Muscle layer of colon (tissue), 2 donors: ENCODE data around the gene ZNF800.

Source experiments
- H3K27ac ChIP-seq: one replicate; pipeline ENCODE4 v1.7.0; 2013; ENCODE audit warnings: low read depth, mild to moderate bottlenecking, low read length, moderate library complexity
- H3K27me3 ChIP-seq, 2 donors: one replicate each; pipeline ENCODE4 v1.7.0; 2013; ENCODE audit warnings: low read length in 2 of 2, mild to moderate bottlenecking in 2 of 2; ENCODE audit not compliant: insufficient read depth in 2 of 2, control insufficient read depth in 1 of 2
- H3K36me3 ChIP-seq: one replicate; pipeline ENCODE4 v1.7.0; 2013; ENCODE audit warnings: mild to moderate bottlenecking, low read length; ENCODE audit not compliant: insufficient read depth
- H3K4me1 ChIP-seq: one replicate; pipeline ENCODE4 v1.7.0; 2013; ENCODE audit warnings: mild to moderate bottlenecking, low read length; ENCODE audit not compliant: insufficient read depth
- H3K4me3 ChIP-seq, 2 donors: one replicate each; pipeline ENCODE4 v1.7.0; 2013; ENCODE audit warnings: low read length in 2 of 2, low read depth in 1 of 2, mild to moderate bottlenecking in 1 of 2, moderate library complexity in 1 of 2
- H3K9ac ChIP-seq: one replicate; pipeline ENCODE4 v1.7.0; 2013; ENCODE audit warnings: low read length
- H3K9me3 ChIP-seq: one replicate; pipeline ENCODE4 v1.7.0; 2013; ENCODE audit warnings: mild to moderate bottlenecking, low read length
- donor health status: abdominal sarcoma.
- donor health status: Adenocarcinoma of cecum.

The ZNF800 gene

DNA sequence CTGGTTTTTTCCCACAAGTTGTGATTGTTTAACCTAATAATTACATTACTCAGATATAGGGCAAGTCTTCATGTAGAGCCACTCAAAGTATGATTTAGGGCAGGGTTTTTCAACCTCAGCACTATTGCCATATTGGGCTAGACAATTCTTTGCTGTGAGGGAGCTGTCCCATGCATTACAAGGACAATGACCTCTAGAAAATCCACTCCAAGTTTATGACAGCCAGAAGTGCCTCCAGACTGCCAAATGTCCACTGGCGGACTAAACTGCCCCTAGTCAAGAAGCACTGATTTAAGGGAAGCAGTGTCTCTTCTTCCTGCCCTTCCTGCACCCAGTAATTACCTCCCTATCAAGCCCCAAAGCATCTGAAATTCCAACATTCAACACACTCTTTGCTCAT is 54.4 kb downstream of the ZNF800 start:
- Histone ChIP-seq H3K4me3 (no peak overlapping the region), H3K4me1 (no peaks in the 10 kb centered on the region), H3K27ac (no peak overlapping the region), H3K36me3 (no peaks in the 10 kb centered on the region), H3K27me3 (no peaks in the 10 kb centered on the region), H3K9ac (no peak overlapping the region), H3K9me3 (no peaks in the 10 kb centered on the region)

DNA sequence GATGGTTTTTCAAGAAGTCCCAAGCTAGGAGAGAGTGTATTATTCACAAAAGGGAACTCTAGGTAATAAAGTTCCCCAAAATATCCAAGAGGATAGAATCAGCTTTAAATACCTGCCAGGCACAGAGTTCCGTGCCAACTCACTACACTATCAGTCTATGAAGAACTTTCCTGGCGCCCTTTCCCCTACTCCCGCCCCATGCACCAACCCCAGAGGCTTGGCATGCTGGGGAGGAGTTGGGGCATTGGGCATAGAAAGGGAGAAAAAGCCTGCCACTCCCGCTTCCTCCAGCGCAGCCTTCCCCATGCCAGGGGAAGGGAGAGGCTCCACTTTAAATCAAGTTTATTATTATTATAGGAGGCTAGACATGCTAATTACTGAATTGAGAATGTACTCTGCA is 54.9 kb downstream of the ZNF800 start:
- Histone ChIP-seq H3K9ac (no peak overlapping the region), H3K27ac (no peak overlapping the region), H3K4me3 (no peak overlapping the region), H3K9me3 (no peaks in the 10 kb centered on the region), H3K27me3 (no peaks in the 10 kb centered on the region), H3K4me1 (no peaks in the 10 kb centered on the region), H3K36me3 (no peaks in the 10 kb centered on the region)

DNA sequence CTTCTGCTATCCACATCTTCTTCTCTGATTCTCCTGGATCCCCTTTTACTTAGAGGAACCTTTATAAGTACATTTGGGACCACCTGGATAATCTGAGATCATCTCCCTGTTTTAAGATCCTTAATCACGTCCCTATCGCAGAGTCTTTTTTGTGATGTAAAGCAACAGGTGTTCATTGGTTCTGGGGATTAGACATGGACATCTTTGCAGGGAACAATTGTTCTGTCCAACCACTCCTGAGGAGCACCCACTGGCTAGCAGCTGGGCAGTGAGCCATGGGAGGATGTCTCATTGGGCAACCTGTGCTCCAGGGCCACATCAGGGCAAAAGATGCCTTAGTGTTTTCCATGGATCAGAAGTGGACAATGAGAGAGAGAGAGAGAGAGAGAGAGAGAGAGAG is 56.0 kb downstream of the ZNF800 start:
- no peaks in the 10 kb centered on the region for H3K4me1 ChIP-seq
- H3K9ac ChIP-seq, result no peak overlapping the region
- H3K27me3 ChIP-seq, result no peaks in the 10 kb centered on the region
- H3K4me3 ChIP-seq, result no peak overlapping the region
- no peaks in the 10 kb centered on the region for H3K9me3 ChIP-seq
- no peaks in the 10 kb centered on the region for H3K36me3 ChIP-seq
- H3K27ac ChIP-seq, result no peak overlapping the region

GRCh38 chr7:127332880-127333279 is 59.6 kb downstream of the ZNF800 start:
- Histone ChIP-seq H3K4me3 (no peak overlapping the region), H3K9me3 (no peaks in the 10 kb centered on the region), H3K27me3 (no peaks in the 10 kb centered on the region), H3K27ac (no peak overlapping the region), H3K36me3 (no peaks in the 10 kb centered on the region), H3K4me1 (no peaks in the 10 kb centered on the region), H3K9ac (no peak overlapping the region)

DNA sequence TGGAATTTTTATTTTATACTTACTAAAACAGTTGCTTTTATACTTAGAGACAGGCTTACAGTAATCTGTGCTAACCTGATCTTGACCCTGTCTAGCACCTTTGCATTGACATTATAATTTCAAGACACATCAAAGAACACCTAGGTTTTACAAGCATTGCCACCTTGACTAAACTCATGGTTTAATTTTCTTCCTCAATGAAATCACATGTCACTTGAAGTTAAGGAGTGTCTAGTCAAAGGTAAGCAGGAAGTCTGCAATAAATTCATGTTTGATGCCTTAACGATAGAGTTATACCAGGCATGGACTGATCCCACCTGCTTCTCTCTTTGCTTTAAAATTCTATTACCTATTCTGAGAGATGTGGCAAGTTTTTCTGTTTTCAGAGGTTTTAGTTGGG is 62.4 kb downstream of the ZNF800 start:
- Histone ChIP-seq H3K27ac (no peak overlapping the region), H3K27me3 (no peaks in the 10 kb centered on the region), H3K4me1 (no peaks in the 10 kb centered on the region), H3K9me3 (no peaks in the 10 kb centered on the region), H3K9ac (no peak overlapping the region), H3K4me3 (no peak overlapping the region), H3K36me3 (no peaks in the 10 kb centered on the region)

GRCh38 chr7:127322832-127323493 is 69.5 kb downstream of the ZNF800 start:
- Histone ChIP-seq H3K9ac (no peak overlapping the region), H3K4me3 (no peak overlapping the region), H3K27me3 (no peaks in the 10 kb centered on the region), H3K27ac (no peak overlapping the region), H3K36me3 (no peaks in the 10 kb centered on the region), H3K4me1 (no peaks in the 10 kb centered on the region), H3K9me3 (no peaks in the 10 kb centered on the region)

- Histone ChIP-seq H3K4me3 (no peak overlapping the region), H3K4me1 (no peaks in the 10 kb centered on the region), H3K36me3 (no peaks in the 10 kb centered on the region), H3K27ac (no peak overlapping the region), H3K27me3 (no peaks in the 10 kb centered on the region), H3K9ac (no peak overlapping the region), H3K9me3 (no peaks in the 10 kb centered on the region)
These were observed 70.2 kb downstream of the ZNF800 start for GRCh38 chr7:127322351-127322750.

- Histone ChIP-seq H3K4me1 (no peaks in the 10 kb centered on the region), H3K27ac (no peak overlapping the region), H3K36me3 (no peaks in the 10 kb centered on the region), H3K27me3 (no peaks in the 10 kb centered on the region), H3K9ac (no peak overlapping the region), H3K9me3 (no peaks in the 10 kb centered on the region), H3K4me3 (no peak overlapping the region)
These were observed 71.5 kb downstream of the ZNF800 start for GRCh38 chr7:127320974-127321373.
